HL-60/S4 treated with phorbol 12-myristate 13-acetate at 8.2 ng/mL for 4 days and 3 days (cell line): Measurements from ENCODE around the gene SEMA3F.

ENCODE experiments used
- in situ Hi-C: fragments of 300-500 bp; cut with MboI; formaldehyde crosslinking; loops from 2 replicates; pipeline ENCODE4 v1.15.0; 2022; ENCODE audit warnings: low sequenced_read_pairs

Gene SEMA3F

GRCh38 chr3:50192124-50192523 lies 37.0 kb downstream of the SEMA3F start:
- in situ Hi-C loops = no loop called here

- in situ Hi-C loops = no loop called here
Observed at GRCh38 chr3:50192689-50193141, 37.6 kb downstream of the SEMA3F start.

GRCh38 chr3:50193286-50193685 lies 38.2 kb downstream of the SEMA3F start:
- in situ Hi-C loops = no loop called here

- in situ Hi-C loops = no loop called here
Observed at GRCh38 chr3:50193746-50194127, 38.6 kb downstream of the SEMA3F start.

GRCh38 chr3:50194128-50194902 lies 39.2 kb downstream of the SEMA3F start:
- in situ Hi-C loops = no loop called here

GRCh38 chr3:50194903-50195500 lies 39.9 kb downstream of the SEMA3F start:
- in situ Hi-C loops = no loop called here

GRCh38 chr3:50195501-50196252 lies 40.6 kb downstream of the SEMA3F start:
- in situ Hi-C loops = no loop called here

GRCh38 chr3:50196253-50196801 lies 41.2 kb downstream of the SEMA3F start:
- in situ Hi-C loops = no loop called here

- in situ Hi-C loops = no loop called here
Observed at GRCh38 chr3:50201573-50202315, 46.6 kb downstream of the SEMA3F start.

GRCh38 chr3:50202353-50203112 lies 47.4 kb downstream of the SEMA3F start:
- in situ Hi-C loops = no loop called here

GRCh38 chr3:50203113-50203808 lies 48.1 kb downstream of the SEMA3F start:
- in situ Hi-C loops = no loop called here

- in situ Hi-C loops = no loop called here
Observed at GRCh38 chr3:50203809-50204803, 49.0 kb downstream of the SEMA3F start.

GRCh38 chr3:50204804-50205412 lies 49.8 kb downstream of the SEMA3F start, which contains the start of gene SLC38A3:
TSS of gene SLC38A3 (plus strand) at chr3:50205271. CDS start at chr3:50214200, 8,929 bp downstream.
- in situ Hi-C loops = no loop called here

GRCh38 chr3:50205413-50206276 lies 50.5 kb downstream of the SEMA3F start:
- in situ Hi-C loops = no loop called here

GRCh38 chr3:50207359-50208042 lies 52.4 kb downstream of the SEMA3F start:
- in situ Hi-C loops = no loop called here

GRCh38 chr3:50208677-50209344 lies 53.7 kb downstream of the SEMA3F start:
- in situ Hi-C loops = no loop called here
